GM21423 (cell line): ENCODE data around the gene HTR1D.
A peak's percentile ranks its signal among the peaks of the same experiment; 100 is the strongest.

Experiments used
- ATAC-seq: cut with Tn5 transposase; IDR thresholded peaks from one replicate; pipeline ENCODE4 v1.9.1; 2021; ENCODE audit warnings: mild to moderate bottlenecking, moderate library complexity; ENCODE audit not compliant: unreplicated experiment

The HTR1D gene

DNA sequence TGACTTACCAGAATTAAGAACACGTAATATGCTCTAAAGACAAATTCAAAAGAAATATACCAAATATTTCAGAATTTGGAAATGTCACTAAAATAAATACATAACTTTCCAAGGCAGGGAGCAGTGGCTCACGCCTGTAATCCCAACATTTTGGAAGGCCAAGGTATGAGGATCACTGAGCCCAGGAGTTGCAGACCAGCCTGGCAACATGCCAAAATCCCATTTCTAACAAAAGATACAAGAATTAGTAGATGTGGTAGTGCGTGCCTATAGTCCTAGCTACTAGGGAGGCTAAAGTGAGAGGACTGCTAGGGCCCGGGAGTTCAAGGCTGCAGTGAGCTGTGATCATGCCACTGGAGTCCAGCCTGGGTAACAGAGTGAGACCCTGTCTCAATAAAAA, 60.4 kb downstream of the HTR1D start:
- no peak for ATAC-seq

DNA sequence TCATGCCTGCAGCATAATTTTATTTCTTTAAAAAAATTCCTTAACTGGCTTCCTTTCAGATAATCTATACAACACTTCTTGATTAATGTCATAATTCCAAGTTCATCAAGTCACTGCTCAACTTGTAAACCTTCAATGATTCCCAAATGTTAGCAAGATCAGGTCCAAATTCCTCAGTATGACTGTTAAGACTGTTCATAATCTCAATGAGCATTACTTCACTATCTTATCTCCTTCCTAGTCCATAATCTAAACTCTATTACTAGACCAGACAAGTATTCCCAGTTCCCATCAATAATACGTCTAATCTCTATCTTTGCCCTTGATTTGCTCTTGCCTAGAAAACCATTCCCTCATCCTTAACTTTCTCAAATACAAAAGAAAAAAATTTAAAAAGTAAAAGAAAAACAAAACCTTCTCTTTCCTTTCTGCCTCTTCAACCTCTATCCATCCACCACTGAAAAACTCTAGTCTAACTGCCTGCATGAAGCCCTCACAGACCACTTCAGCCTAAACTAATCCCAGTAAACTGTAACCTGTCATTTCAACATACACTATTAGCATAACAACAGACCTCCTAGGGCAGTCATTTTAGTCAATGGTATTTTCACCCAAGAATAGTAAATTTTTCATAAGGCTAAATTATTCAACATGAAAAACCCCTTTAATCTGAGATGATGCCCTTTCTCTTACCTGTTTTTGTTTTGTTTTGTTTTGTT, 64.2 kb downstream of the HTR1D start:
- no peak for ATAC-seq

DNA sequence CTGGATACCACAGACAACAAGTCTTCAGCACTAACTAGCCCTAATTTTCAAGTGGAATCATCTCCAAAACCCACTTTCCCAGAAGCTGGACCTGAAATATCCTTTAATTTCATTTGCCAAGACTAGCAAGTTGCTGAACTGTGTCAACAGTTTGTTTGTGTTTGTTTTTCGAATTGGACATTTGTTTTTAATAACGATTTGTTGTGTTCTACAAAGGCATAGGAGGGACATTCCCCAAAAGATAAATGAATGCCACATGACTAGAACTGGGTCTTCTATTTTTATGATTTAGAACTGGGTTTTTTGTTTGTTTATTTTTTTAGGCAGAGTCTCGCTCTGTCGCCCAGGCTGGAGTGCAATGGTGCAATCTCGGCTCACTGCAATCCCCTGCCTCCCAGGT, 66.6 kb downstream of the HTR1D start:
- ATAC-seq, result no peak

DNA sequence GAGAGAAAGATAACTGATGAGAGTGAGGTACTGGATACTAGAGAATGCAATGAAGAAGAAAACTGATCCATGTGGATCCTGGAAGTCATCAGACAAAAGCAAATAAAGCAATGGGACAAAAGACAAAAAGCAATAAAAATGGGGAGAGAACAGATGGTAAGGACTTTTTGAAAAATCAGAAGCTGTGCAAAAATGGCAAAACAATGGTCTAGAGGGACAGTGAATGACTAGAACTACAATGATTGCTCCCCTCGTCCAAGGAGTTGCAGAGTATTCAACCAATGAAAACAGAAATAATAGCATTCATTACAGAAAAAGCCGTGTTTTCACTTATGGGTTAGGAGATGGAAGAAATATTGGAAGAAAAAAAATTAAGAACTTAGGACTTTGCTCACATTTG, 67.2 kb downstream of the HTR1D start:
- no peak for ATAC-seq

DNA sequence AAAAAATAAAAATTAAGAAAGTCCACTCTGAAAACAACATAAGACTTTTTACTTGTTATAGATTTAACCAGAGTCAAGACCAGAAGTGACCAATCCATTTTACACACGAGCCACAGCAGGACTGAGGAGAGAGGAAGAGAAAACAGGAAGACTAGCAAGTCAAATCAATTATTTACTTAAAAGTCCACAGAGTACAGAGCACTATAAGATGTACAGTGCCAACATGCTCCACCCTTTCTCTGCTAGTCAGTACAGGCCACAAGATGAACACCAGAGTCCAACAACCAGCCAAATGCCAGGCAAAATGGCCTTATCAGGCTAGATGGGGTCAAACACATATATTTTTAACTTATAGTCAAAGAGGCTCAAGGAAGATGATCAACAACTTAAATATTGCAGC, 68.2 kb downstream of the HTR1D start:
- peak; percentile 83 for ATAC-seq

DNA sequence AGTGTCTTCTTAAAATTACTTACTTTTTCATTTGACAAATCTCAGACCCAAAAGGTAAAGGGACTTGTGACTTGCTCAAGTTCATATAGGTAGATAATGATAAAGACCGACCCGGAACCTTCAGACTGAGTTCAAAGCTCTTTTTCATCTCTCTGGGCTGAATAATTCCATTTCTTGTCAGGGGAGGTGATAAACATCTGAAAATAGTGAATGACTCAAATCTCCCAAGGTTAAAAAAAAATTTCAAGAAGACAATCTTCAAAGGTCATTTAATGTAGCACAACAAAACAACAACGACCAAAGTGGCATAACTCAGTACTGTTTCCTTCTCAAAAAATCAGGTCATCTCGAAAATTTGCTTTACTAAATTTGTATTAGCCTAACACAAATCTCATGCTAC, 69.2 kb downstream of the HTR1D start:
- ATAC-seq, result no peak
